Thyroid gland (tissue), 4 donors: ENCODE results near the gene HIC1.

Experiments
- CTCF ChIP-seq, 6 experiments: fragments of 200-600 bp in 3 of 6; fragments of 450-650 bp in 3 of 6; sonication (generic) in 3 of 6; IDR thresholded peaks; one replicate each; pipeline ENCODE4 v1.5.1; 2016 to 2019; ENCODE audit warnings: antibody characterized with exemption in 6 of 6, mild to moderate bottlenecking in 2 of 6, inconsistent platforms in 1 of 6, moderate library complexity in 1 of 6
- POLR2A ChIP-seq, 2 donors: fragments of 450-650 bp; IDR thresholded peaks; one replicate each; pipeline ENCODE4 v1.6.1; 2017; ENCODE audit warnings: antibody characterized with exemption in 2 of 2, mild to moderate bottlenecking in 2 of 2, moderate library complexity in 1 of 2

DNA sequence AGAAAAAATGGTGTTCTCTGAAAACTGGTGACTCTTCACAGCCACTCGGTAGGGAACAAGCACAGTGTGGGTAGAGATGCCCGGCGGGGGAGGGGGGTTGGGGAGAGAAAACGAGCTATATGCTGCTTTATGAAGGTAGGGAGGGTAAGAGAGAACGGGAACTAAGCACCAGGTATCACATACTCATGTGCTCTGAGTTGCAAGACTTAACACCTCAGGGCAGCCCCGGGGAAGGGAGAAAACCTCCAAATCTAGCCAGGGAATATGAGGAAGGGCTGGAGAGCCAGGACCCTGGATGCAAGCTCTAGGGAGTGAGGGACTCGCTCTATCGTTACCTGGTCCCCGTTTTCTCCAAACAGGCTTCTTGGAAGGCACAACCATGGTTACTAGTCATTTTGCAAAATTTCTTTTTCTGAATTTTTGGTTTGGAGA is 35.3 kb downstream of the HIC1 start:
- TF ChIP-seq CTCF (IDR thresholded peaks at IDR 0.05) (no peak), POLR2A (IDR thresholded peaks at IDR 0.05) (no peak)
